Measurements from ENCODE around the gene PLXNB3. TPM values are rescaled to one million over a fixed set of nuclear protein-coding genes. Genes with fewer than 3 reads are reported as not detected.

Gene PLXNB3
- total and polyA plus RNA-seq, 4 donors: 0.11 to 0.69 (median 0.46) TPM

- H3K4me1 ChIP-seq (ENCODE audit: control insufficient read depth in 4 of 4, insufficient read depth in 4 of 4, low read length in 3 of 4): no peaks in the 10 kb centered on the region
- no peaks in the 10 kb centered on the region for H3K9me3 ChIP-seq (ENCODE audit: control insufficient read depth in 4 of 4, low read length in 3 of 4)
- no peak overlapping the region for H3K9ac ChIP-seq (ENCODE audit: low read depth in 1 of 2, low read length in 2 of 2)
- H3K36me3 ChIP-seq (ENCODE audit: control insufficient read depth in 4 of 4, insufficient read depth in 3 of 4, low read depth in 1 of 4, low read length in 3 of 4): no peaks in the 10 kb centered on the region
- DNase-seq (ENCODE audit: low spot score): no peak
- H3K27ac ChIP-seq (ENCODE audit: low read depth in 1 of 2, low read length in 2 of 2): no peak overlapping the region
- 93% methylated on average over 25 of the region's 25 CpGs for WGBS
- H3K4me3 ChIP-seq (ENCODE audit: low read depth in 1 of 3, low read length in 3 of 3): no peak overlapping the region
- no peaks in the 10 kb centered on the region for H3K27me3 ChIP-seq (ENCODE audit: control insufficient read depth in 4 of 4, insufficient read depth in 4 of 4, low read length in 3 of 4)
- TF ChIP-seq HNF4G (IDR thresholded peaks at IDR 0.05) (no peak), REST (IDR thresholded peaks at IDR 0.05) (no peak), MAX (IDR thresholded peaks at IDR 0.05) (no peak), JUND (IDR thresholded peaks at IDR 0.05) (no peak), SP1 (IDR thresholded peaks at IDR 0.05) (no peak), TAF1 (conservative IDR thresholded peaks at IDR 0.05) (no peak), EGR1 (IDR thresholded peaks at IDR 0.05; ENCODE audit: low read depth in 2 of 2) (no peak), FOXA1 (IDR thresholded peaks at IDR 0.05) (no peak), NR2F2 (IDR thresholded peaks at IDR 0.05) (no peak), ATF3 (IDR thresholded peaks at IDR 0.05) (no peak), GABPA (IDR thresholded peaks at IDR 0.05 in 1 of 2, conservative IDR thresholded peaks at IDR 0.05 in 1 of 2) (no peak), RXRA (IDR thresholded peaks at IDR 0.05) (no peak), CTCF (IDR thresholded peaks at IDR 0.05; ENCODE audit: low read depth, low read length, missing input control) (no peak), YY1 (IDR thresholded peaks at IDR 0.05) (no peak), ZBTB33 (IDR thresholded peaks at IDR 0.05) (no peak), HNF4A (conservative IDR thresholded peaks at IDR 0.05) (no peak), RAD21 (IDR thresholded peaks at IDR 0.05) (no peak)
These were observed 40.6 kb downstream of the PLXNB3 start for GRCh38 chrX:153804621-153805020.

- Histone ChIP-seq H3K9me3 (ENCODE audit: control insufficient read depth in 4 of 4, low read length in 3 of 4) (no peaks in the 10 kb centered on the region), H3K4me3 (ENCODE audit: low read depth in 1 of 3, low read length in 3 of 3) (no peak overlapping the region), H3K27me3 (ENCODE audit: control insufficient read depth in 4 of 4, insufficient read depth in 4 of 4, low read length in 3 of 4) (no peaks in the 10 kb centered on the region), H3K4me1 (ENCODE audit: control insufficient read depth in 4 of 4, insufficient read depth in 4 of 4, low read length in 3 of 4) (no peaks in the 10 kb centered on the region), H3K36me3 (ENCODE audit: control insufficient read depth in 4 of 4, insufficient read depth in 3 of 4, low read depth in 1 of 4, low read length in 3 of 4) (no peaks in the 10 kb centered on the region), H3K9ac (ENCODE audit: low read depth in 1 of 2, low read length in 2 of 2) (no peak overlapping the region), H3K27ac (ENCODE audit: low read depth in 1 of 2, low read length in 2 of 2) (no peak overlapping the region)
- DNase-seq (ENCODE audit: low spot score): no peak
- 86% methylated on average over 13 of the region's 13 CpGs for WGBS
- TF ChIP-seq EGR1 (IDR thresholded peaks at IDR 0.05; ENCODE audit: low read depth in 2 of 2): no peak
These were observed 41.4 kb downstream of the PLXNB3 start for GRCh38 chrX:153805436-153805835.
